H1 (cell line): ENCODE measurements around the gene HOXB13. TPM values are rescaled to one million over a fixed set of nuclear protein-coding genes. Genes with fewer than 3 reads are reported as not detected.

Experiments
- CTCF ChIA-PET: fragments of 300-600 bp; sonication (Branson Sonifier 250); formaldehyde crosslinking; loops from one replicate; lab custom pipeline; 2021; ENCODE audit not compliant: partially characterized antibody; lab: Charles Lee
- POLR2A ChIA-PET: fragments of 300-600 bp; sonication (Branson Sonifier 250); formaldehyde crosslinking; loops from one replicate; lab custom pipeline; 2021; ENCODE audit warnings: inconsistent platforms; ENCODE audit not compliant: partially characterized antibody; lab: Charles Lee
- DNase-seq, 2 experiments: peaks; one replicate each; pipeline versions ENCODE4 v3.0.0 to v3.0.0-alpha.2; 2010 to 2022; ENCODE audit warnings: low spot score in 2 of 2, low read depth in 1 of 2, mixed read lengths in 1 of 2
- FAIRE-seq: peaks from 2 replicates; lab custom pipeline; 2011; peaks lifted over from hg19 to GRCh38; lab: Jason Lieb, UNC
- H2AFZ ChIP-seq: 2 replicates; pipeline ENCODE4 v1.8.1; 2012; ENCODE audit warnings: low read length, inconsistent platforms
- H2AK5ac ChIP-seq: 2 replicates; pipeline ENCODE4 v1.6.1; 2013; ENCODE audit warnings: low read depth, low read length
- H2BK120ac ChIP-seq: replicated peaks from 2 replicates; pipeline ENCODE3; 2013; ENCODE audit warnings: low read depth, low read length, inconsistent platforms
- H2BK12ac ChIP-seq: 2 replicates; pipeline ENCODE4 v1.6.1; 2013; ENCODE audit warnings: low read depth, low read length
- H2BK15ac ChIP-seq: 2 replicates; pipeline ENCODE4 v1.6.1; 2013; ENCODE audit warnings: low read length
- H2BK20ac ChIP-seq: 2 replicates; pipeline ENCODE4 v1.6.1; 2013; ENCODE audit warnings: low read length
- H2BK5ac ChIP-seq: 2 replicates; pipeline ENCODE4 v1.6.1; 2013; ENCODE audit warnings: low read depth, low read length
- H3K14ac ChIP-seq: 2 replicates; pipeline ENCODE4 v1.6.1; 2013; ENCODE audit warnings: inconsistent platforms; ENCODE audit not compliant: insufficient read length
- H3K18ac ChIP-seq: 2 replicates; pipeline ENCODE4 v1.6.1; 2013; ENCODE audit warnings: low read length; ENCODE audit errors: extremely low read depth
- H3K23ac ChIP-seq: 2 replicates; pipeline ENCODE4 v1.6.1; 2013; ENCODE audit warnings: inconsistent platforms; ENCODE audit not compliant: insufficient read length
- H3K23me2 ChIP-seq: 2 replicates; pipeline ENCODE4 v1.6.1; 2013; ENCODE audit warnings: low read depth, low read length
- H3K27ac ChIP-seq: 2 replicates; pipeline ENCODE4 v1.6.1; 2011; ENCODE audit warnings: low read depth, low read length, inconsistent platforms
- H3K27me3 ChIP-seq, 4 experiments: replicated peaks in 1 of 4; 1 replicate in 1 of 4; 2 replicates in 3 of 4; pipeline versions ENCODE4 v1.6.1 to v1.8.1; 2011 to 2013; ENCODE audit warnings: low read length in 3 of 4, mild to moderate bottlenecking in 3 of 4, inconsistent platforms in 2 of 4, mixed read lengths in 2 of 4, moderate library complexity in 1 of 4; ENCODE audit not compliant: control insufficient read depth in 3 of 4, insufficient read depth in 3 of 4; ENCODE audit errors: extremely low read depth in 1 of 4
- H3K36me3 ChIP-seq, 4 experiments: 2 replicates each; pipeline versions ENCODE4 v1.6.1 to v1.8.1; 2011 to 2013; ENCODE audit warnings: mild to moderate bottlenecking in 4 of 4, low read length in 3 of 4, moderate library complexity in 2 of 4, control low read depth in 1 of 4, inconsistent platforms in 1 of 4; ENCODE audit not compliant: insufficient read depth in 4 of 4, control insufficient read depth in 2 of 4
- H3K4ac ChIP-seq: replicated peaks from 2 replicates; pipeline ENCODE3; 2013; ENCODE audit warnings: low read length, low read depth, mixed read lengths, inconsistent platforms; ENCODE audit not compliant: insufficient read length
- H3K4me1 ChIP-seq, 4 experiments: replicated peaks in 1 of 4; 1 replicate in 1 of 4; 2 replicates in 3 of 4; pipeline versions ENCODE4 v1.6.1 to v1.8.1; 2011 to 2013; ENCODE audit warnings: low read length in 3 of 4, inconsistent platforms in 2 of 4, mixed read lengths in 1 of 4; ENCODE audit not compliant: insufficient read depth in 4 of 4, control insufficient read depth in 3 of 4
- H3K4me2 ChIP-seq, 2 experiments: 2 replicates each; pipeline versions ENCODE4 v1.6.1 to v1.8.1; 2011 to 2013; ENCODE audit warnings: low read depth in 2 of 2, low read length in 2 of 2, control low read depth in 1 of 2, inconsistent platforms in 1 of 2, mild to moderate bottlenecking in 1 of 2; ENCODE audit not compliant: insufficient read depth in 1 of 2
- H3K4me3 ChIP-seq, 4 experiments: fragments of 200-600, 300-600 bp in 1 of 4; sonication (generic), shearing (Covaris generic), sonication (Bioruptor Twin) in 1 of 4; 2 replicates each; pipeline versions ENCODE4 v1.5.1 to v1.8.1; 2011 to 2016; ENCODE audit warnings: low read length in 4 of 4, low read depth in 3 of 4, control low read depth in 2 of 4, inconsistent platforms in 2 of 4, mild to moderate bottlenecking in 2 of 4, mixed read lengths in 1 of 4, moderate library complexity in 1 of 4; ENCODE audit not compliant: insufficient read depth in 2 of 4; ENCODE audit errors: extremely low read depth in 1 of 4
- H3K56ac ChIP-seq: replicated peaks from 2 replicates; pipeline ENCODE3; 2013; ENCODE audit warnings: low read depth, mild to moderate bottlenecking, mixed read lengths, low read length, inconsistent platforms; ENCODE audit not compliant: insufficient read length
- H3K79me1 ChIP-seq: 2 replicates; pipeline ENCODE4 v1.6.1; 2013; ENCODE audit warnings: low read depth, low read length, control low read depth
- H3K79me2 ChIP-seq, 2 experiments: 2 replicates each; pipeline versions ENCODE4 v1.6.1 to v1.8.1; 2012 to 2013; ENCODE audit warnings: low read length in 2 of 2, mild to moderate bottlenecking in 2 of 2, inconsistent platforms in 1 of 2; ENCODE audit not compliant: insufficient read depth in 2 of 2, control insufficient read depth in 1 of 2
- H3K9ac ChIP-seq, 4 experiments: replicated peaks in 1 of 4; 1 replicate in 1 of 4; 2 replicates in 3 of 4; pipeline versions ENCODE4 v1.6.1 to v1.8.1; 2011 to 2013; ENCODE audit warnings: low read depth in 3 of 4, low read length in 3 of 4, control low read depth in 2 of 4, mild to moderate bottlenecking in 2 of 4, moderate library complexity in 2 of 4, inconsistent platforms in 1 of 4; ENCODE audit errors: extremely low read depth in 1 of 4
- H3K9me3 ChIP-seq, 2 experiments: 2 replicates each; pipeline versions ENCODE4 v1.6.1 to v1.8.1; 2012 to 2013; ENCODE audit warnings: mild to moderate bottlenecking in 2 of 2, moderate library complexity in 2 of 2, control low read depth in 1 of 2, inconsistent platforms in 1 of 2, low read depth in 1 of 2, low read length in 1 of 2, mixed read lengths in 1 of 2; ENCODE audit not compliant: insufficient read depth in 2 of 2
- H4K20me1 ChIP-seq, 2 experiments: replicated peaks in 1 of 2; 2 replicates each; pipeline versions ENCODE3 to v1.8.1; 2011 to 2013; ENCODE audit warnings: inconsistent platforms in 2 of 2, low read length in 2 of 2, mild to moderate bottlenecking in 1 of 2; ENCODE audit not compliant: insufficient read depth in 2 of 2, control insufficient read depth in 1 of 2
- H4K5ac ChIP-seq: 2 replicates; pipeline ENCODE4 v1.6.1; 2013; ENCODE audit warnings: low read length, low read depth, mixed read lengths, inconsistent platforms; ENCODE audit not compliant: insufficient read length
- H4K8ac ChIP-seq: 2 replicates; pipeline ENCODE4 v1.8.0; 2013; ENCODE audit warnings: mild to moderate bottlenecking, moderate library complexity, low read length, inconsistent platforms; ENCODE audit not compliant: insufficient read depth; ENCODE audit errors: extremely low read depth
- H4K91ac ChIP-seq: replicated peaks from 2 replicates; pipeline ENCODE3; 2013; ENCODE audit warnings: low read length, mixed read lengths, inconsistent platforms; ENCODE audit not compliant: insufficient read length
- CBX5 ChIP-seq: fragments of 300-800, 300-1000 bp; sonication (generic); IDR thresholded peaks from 2 replicates; pipeline ENCODE4 v1.7.1; 2016; ENCODE audit warnings: antibody characterized with exemption, low read length, low read depth
- CTBP2 ChIP-seq: IDR thresholded peaks from 2 replicates; pipeline ENCODE4 v1.7.0; 2011; ENCODE audit warnings: borderline replicate concordance, mild to moderate bottlenecking, moderate library complexity, mixed read lengths, low read length; ENCODE audit not compliant: insufficient read depth, insufficient read length
- JUN ChIP-seq: IDR thresholded peaks from 2 replicates; pipeline ENCODE4 v1.6.1; 2011; ENCODE audit warnings: low read depth, mild to moderate bottlenecking, improper control_type of control experiment, low read length
- NANOG ChIP-seq: IDR thresholded peaks from 2 replicates; pipeline ENCODE4 v1.6.1; 2011; ENCODE audit warnings: low read length, low read depth, mild to moderate bottlenecking, inconsistent platforms; ENCODE audit not compliant: insufficient read depth, poor library complexity, severe bottlenecking
- PHF8 ChIP-seq: fragments of 200-600 bp; sonication (generic); conservative IDR thresholded peaks from 2 replicates; pipeline ENCODE4 v1.7.1; 2012; ENCODE audit warnings: low read depth, mild to moderate bottlenecking, inconsistent platforms, low read length, moderate library complexity
- SIN3A ChIP-seq, 2 experiments: IDR thresholded peaks in 1 of 2; conservative IDR thresholded peaks in 1 of 2; 2 replicates each; pipeline ENCODE4 v1.6.1; 2011 to 2012; ENCODE audit warnings: low read length in 2 of 2, improper control_type of control experiment in 1 of 2, low read depth in 1 of 2, mild to moderate bottlenecking in 1 of 2
- SP4 ChIP-seq: IDR thresholded peaks from 2 replicates; pipeline ENCODE4 v1.6.1; 2012; ENCODE audit warnings: low read length, inconsistent platforms
- TBP ChIP-seq: IDR thresholded peaks from 2 replicates; pipeline ENCODE4 v1.6.1; 2011; ENCODE audit warnings: low read depth, low read length, improper control_type of control experiment
- TEAD4 ChIP-seq: IDR thresholded peaks from 2 replicates; pipeline ENCODE4 v1.6.1; 2012; ENCODE audit warnings: low read depth, low read length, inconsistent platforms, mixed read lengths
- WGBS, 2 experiments: shearing (Covaris generic) in 1 of 2; methylation state at CpG; one replicate each; pipeline versions ENCODE4 v1.1.6 to v1.1.7; 2013 to 2015; ENCODE audit warnings: low lambda C conversion rate in 2 of 2, mixed read lengths in 2 of 2, inconsistent platforms in 1 of 2, low coverage in 1 of 2, missing lambda C conversion rate in 1 of 2; ENCODE audit not compliant: insufficient replicate concordance in 2 of 2, insufficient coverage in 1 of 2, insufficient read length in 1 of 2; ENCODE audit errors: extremely low coverage in 1 of 2, missing lambda C conversion rate in 1 of 2; 5-methylcytosine and 5-hydroxymethylcytosine counted together
- polyA plus RNA-seq, 7 experiments: library from polyadenylated mRNA; depleted of rRNA in 3 of 7; stranded (reverse) in 5 of 7; unstranded in 2 of 7; fragments of >200 nt in 5 of 7; fragments of 200-250 nt in 2 of 7; gene quantifications; 1 replicate in 5 of 7; 2 replicates in 1 of 7; 4 replicates in 1 of 7; pipeline versions ENCODE4 v1.2.1 to v1.2.3, GENCODE V29; 2011 to 2013; ENCODE audit warnings: missing spikeins in 2 of 7, mixed read lengths in 2 of 7
- total RNA-seq: library from RNA; stranded (reverse); fragmentation: NEBNext Ultra II Directional; extraction: Animal tissue kit (Norgen Biotek cat#: 25700); gene quantifications from 2 replicates; pipeline ENCODE4 v1.2.1, GENCODE V29; 2021
- TF ChIP-seq, protein P1 (sequence below): IDR thresholded peaks from 2 replicates; pipeline ENCODE4 v1.6.1; 2012; ENCODE audit warnings: low read length, inconsistent platforms

HOXB13 gene
- total and polyA plus RNA-seq, 2 of the 8 experiments (the other 6 are each of a cell fraction or from before 2014, with no cell fraction given) = not detected

DNA sequence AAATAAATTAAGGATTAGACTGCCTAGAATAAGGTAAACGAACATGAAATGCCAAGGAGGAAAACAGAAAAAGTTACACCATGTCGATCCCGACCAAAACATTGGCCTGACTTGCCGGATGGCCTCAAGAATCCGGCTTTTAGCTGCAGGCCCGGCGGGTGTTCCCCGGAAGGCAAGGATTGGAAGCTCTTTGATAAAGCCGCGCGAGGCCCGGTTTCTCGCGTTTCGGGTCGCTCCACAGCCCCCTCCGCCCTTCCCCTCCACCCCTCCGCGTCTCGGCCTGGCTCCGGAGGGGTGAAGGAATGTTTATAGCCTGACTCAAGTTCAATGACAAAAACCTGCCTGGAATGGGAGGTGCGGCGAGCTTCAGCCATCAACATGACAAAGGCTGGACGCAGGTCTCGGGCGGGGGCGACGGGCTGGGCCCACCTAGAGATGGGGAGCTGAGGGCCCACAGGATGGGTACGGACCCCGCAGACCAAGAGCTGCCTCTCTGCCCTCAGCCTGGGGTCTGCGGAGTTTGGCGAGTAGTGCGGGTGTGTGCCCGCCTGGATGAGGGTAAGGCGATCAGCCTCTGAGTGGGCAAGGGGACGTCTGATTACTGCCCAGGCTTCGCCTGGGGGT lies 8.8 kb downstream of the HOXB13 start:
- FAIRE-seq (no peak), DNase-seq (peak; percentile 75 to 79)
- Histone ChIP-seq H3K27me3 (peaks cover 73 to 100% (median 90%) of the 10 kb centered on the region in 4 experiments), H4K8ac (no peak overlapping the region), H3K56ac (no peak overlapping the region), H3K4me2 (peak overlapping the region; percentile 65 to 77), H2BK5ac (no peak overlapping the region), H3K18ac (peak overlapping the region; percentile 87), H3K9ac (no peak overlapping the region), H2BK12ac (peak overlapping the region; percentile 90), H4K5ac (no peak overlapping the region), H3K4ac (no peak overlapping the region), H4K20me1 (peaks cover 17 to 22% of the 10 kb centered on the region in 2 experiments), H2AK5ac (no peak overlapping the region), H3K14ac (no peak overlapping the region), H4K91ac (no peak overlapping the region), H2BK20ac (0 out of 2 replicates have a peak overlapping the region, but pooled peaks have one; percentile 32), H2BK15ac (no peak overlapping the region), H3K79me1 (no peaks in the 10 kb centered on the region), H3K23ac (no peak overlapping the region), H3K4me3 (peak overlapping the region in 2 of 4 experiments; percentile 1 to 49; a peak in 3 of 8 replicates), H3K36me3 (no peaks in the 10 kb centered on the region; a peak in 1 of 8 replicates), H2BK120ac (no peak overlapping the region), H3K9me3 (no peaks in the 10 kb centered on the region), H3K23me2 (peaks cover 7% of the 10 kb centered on the region; the same call in 1 of the 2 replicates), H2AFZ (no peak overlapping the region), H3K79me2 (no peaks in the 10 kb centered on the region), H3K4me1 (peaks cover 11 to 39% (median 21%) of the 10 kb centered on the region in 4 experiments; a peak in 6 of 7 replicates), H3K27ac (no peak overlapping the region)
- ChIA-PET POLR2A (interaction anchor here (0.8 to 1.7 kb wide), 4 partner anchors 10 to 19 kb away, joined by 3 to 9 read pairs (median 3); partner anchors contain the start of gene HOXB13), CTCF (interaction anchor here (0.7 to 13.5 kb wide), 13 partner anchors 9 to 159 kb away, joined by 3 to 147 read pairs (median 4); partner anchors contain the start of gene HOXB13)
- WGBS, 2 experiments = 0% methylated on average over 24 of the region's 37 CpGs; no CpG with 5 or more reads in 1 of the 2 experiments
- no peak for TF ChIP-seq SP4
- TF ChIP-seq CBX5 = no peak
- TF ChIP-seq SIN3A (conservative IDR thresholded peaks at IDR 0.05 in 1 of 2, IDR thresholded peaks at IDR 0.05 in 1 of 2; ENCODE audit: low read depth in 1 of 2, low read length in 2 of 2) = no peak
- no peak for TF ChIP-seq TBP
- TF ChIP-seq NANOG = peak; percentile 60
- peak; percentile 72; the same call in 1 of the 2 replicates for TF ChIP-seq TEAD4
- peak; percentile 79 for TF ChIP-seq CTBP2
- TF ChIP-seq, protein P1, sequence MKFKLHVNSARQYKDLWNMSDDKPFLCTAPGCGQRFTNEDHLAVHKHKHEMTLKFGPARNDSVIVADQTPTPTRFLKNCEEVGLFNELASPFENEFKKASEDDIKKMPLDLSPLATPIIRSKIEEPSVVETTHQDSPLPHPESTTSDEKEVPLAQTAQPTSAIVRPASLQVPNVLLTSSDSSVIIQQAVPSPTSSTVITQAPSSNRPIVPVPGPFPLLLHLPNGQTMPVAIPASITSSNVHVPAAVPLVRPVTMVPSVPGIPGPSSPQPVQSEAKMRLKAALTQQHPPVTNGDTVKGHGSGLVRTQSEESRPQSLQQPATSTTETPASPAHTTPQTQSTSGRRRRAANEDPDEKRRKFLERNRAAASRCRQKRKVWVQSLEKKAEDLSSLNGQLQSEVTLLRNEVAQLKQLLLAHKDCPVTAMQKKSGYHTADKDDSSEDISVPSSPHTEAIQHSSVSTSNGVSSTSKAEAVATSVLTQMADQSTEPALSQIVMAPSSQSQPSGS = no peak
- no peak for TF ChIP-seq JUN
- no peak for TF ChIP-seq PHF8
